Measurements from ENCODE around the gene CYP2D6.
"Not testable (repeated sequence)": the region's sequence is repeated elsewhere in the genome, so short reads cannot be mapped to it uniquely, and the experiment has no call there.

DNA sequence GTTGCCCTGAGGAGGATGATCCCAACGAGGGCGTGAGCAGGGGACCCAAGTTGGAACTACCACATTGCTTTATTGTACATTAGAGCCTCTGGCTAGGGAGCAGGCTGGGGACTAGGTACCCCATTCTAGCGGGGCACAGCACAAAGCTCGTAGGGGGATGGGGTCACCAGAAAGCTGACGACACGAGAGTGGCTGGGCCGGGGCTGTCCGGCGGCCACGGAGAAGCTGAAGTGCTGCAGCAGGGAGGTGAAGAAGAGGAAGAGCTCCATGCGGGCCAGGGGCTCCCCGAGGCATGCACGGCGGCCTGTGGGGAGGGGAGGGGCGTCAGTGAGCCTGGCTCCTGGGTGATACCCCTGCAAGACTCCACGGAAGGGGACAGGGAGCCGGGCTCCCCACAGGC, 9.5 kb upstream of the CYP2D6 start:
- not testable (repeated sequence) for TF ChIP-seq EZH2 (IDR thresholded peaks at IDR 0.05; ENCODE audit: borderline replicate concordance)
- TF ChIP-seq, protein P1, sequence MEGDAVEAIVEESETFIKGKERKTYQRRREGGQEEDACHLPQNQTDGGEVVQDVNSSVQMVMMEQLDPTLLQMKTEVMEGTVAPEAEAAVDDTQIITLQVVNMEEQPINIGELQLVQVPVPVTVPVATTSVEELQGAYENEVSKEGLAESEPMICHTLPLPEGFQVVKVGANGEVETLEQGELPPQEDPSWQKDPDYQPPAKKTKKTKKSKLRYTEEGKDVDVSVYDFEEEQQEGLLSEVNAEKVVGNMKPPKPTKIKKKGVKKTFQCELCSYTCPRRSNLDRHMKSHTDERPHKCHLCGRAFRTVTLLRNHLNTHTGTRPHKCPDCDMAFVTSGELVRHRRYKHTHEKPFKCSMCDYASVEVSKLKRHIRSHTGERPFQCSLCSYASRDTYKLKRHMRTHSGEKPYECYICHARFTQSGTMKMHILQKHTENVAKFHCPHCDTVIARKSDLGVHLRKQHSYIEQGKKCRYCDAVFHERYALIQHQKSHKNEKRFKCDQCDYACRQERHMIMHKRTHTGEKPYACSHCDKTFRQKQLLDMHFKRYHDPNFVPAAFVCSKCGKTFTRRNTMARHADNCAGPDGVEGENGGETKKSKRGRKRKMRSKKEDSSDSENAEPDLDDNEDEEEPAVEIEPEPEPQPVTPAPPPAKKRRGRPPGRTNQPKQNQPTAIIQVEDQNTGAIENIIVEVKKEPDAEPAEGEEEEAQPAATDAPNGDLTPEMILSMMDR (IDR thresholded peaks at IDR 0.05; ENCODE audit: poor library complexity), result not testable (repeated sequence)

All from hepatocyte (in vitro differentiated cells).